A549 (cell line): Measurements from ENCODE around the gene LRIF1. TPM values are rescaled to one million over a fixed set of nuclear protein-coding genes. Genes with fewer than 3 reads are reported as not detected.

ENCODE experiments used
- ATAC-seq, 2 experiments: fragments of 200-7000 bp in 1 of 2; fragments of >200 bp in 1 of 2; cut with Nextera tagmentation in 1 of 2; cut with Tn5 transposase in 1 of 2; 3 replicates each; pipeline versions ENCODE4 v1.8.0 to v1.9.1; 2018 to 2020; ENCODE audit warnings: mild to moderate bottlenecking in 1 of 2, moderate library complexity in 1 of 2
- CTCF ChIA-PET: fragments of 300-600 bp; sonication (Branson Sonifier 250); formaldehyde crosslinking; extraction: SDS; loops from one replicate; lab custom pipeline; 2021; ENCODE audit warnings: antibody characterized with exemption, inconsistent platforms; lab: Yijun Ruan, JAX
- POLR2A ChIA-PET: fragments of 350-600 bp; formaldehyde crosslinking; extraction: SDS; loops from one replicate; lab custom pipeline; 2021; ENCODE audit warnings: antibody characterized with exemption, inconsistent platforms; lab: Yijun Ruan, JAX
- DNase-seq, 2 experiments: peaks; one replicate each; pipeline versions ENCODE4 v3.0.0 to v3.0.0-alpha.2; 2011 to 2016; ENCODE audit warnings: low read depth in 1 of 2, low spot score in 1 of 2
- FAIRE-seq: peaks from 2 replicates; lab custom pipeline; 2011; peaks lifted over from hg19 to GRCh38; lab: Jason Lieb, UNC
- H3K27ac ChIP-seq, 2 experiments: fragments of >200 bp; sonication (Bioruptor Twin); formaldehyde crosslinking; 3 replicates each; pipeline ENCODE4 v1.5.1; 2016 to 2017
- H3K4me1 ChIP-seq: fragments of >200 bp; sonication (Bioruptor Twin); formaldehyde crosslinking; 3 replicates; pipeline ENCODE4 v1.6.1; 2016
- H3K4me2 ChIP-seq: fragments of >200 bp; sonication (Bioruptor Twin); formaldehyde crosslinking; 3 replicates; pipeline ENCODE4 v1.6.1; 2016
- H3K4me3 ChIP-seq: fragments of >200 bp; sonication (Bioruptor Twin); formaldehyde crosslinking; 3 replicates; pipeline ENCODE4 v1.5.1; 2016
- H3K9me3 ChIP-seq: fragments of >200 bp; sonication (Bioruptor Twin); formaldehyde crosslinking; 3 replicates; pipeline ENCODE4 v1.6.1; 2016
- EHMT2 ChIP-seq: fragments of 200-600 bp; sonication (generic); IDR thresholded peaks from 2 replicates; pipeline ENCODE4 v1.6.1; 2016; ENCODE audit warnings: antibody characterized with exemption, low read depth, mild to moderate bottlenecking, moderate library complexity
- EP300 ChIP-seq, 2 experiments: fragments of >200 bp; sonication (Bioruptor Twin); formaldehyde crosslinking; IDR thresholded peaks; 2 replicates in 1 of 2; 3 replicates in 1 of 2; pipeline ENCODE4 v1.6.1; 2016 to 2017
- FOSB ChIP-seq: fragments of 250-450 bp; sonication (Bioruptor Pico); IDR thresholded peaks from 2 replicates; pipeline ENCODE4 v1.5.0; 2020; ENCODE audit warnings: mild to moderate bottlenecking, moderate library complexity
- FOSL2 ChIP-seq, 2 experiments: fragments of 450-650 bp in 1 of 2; fragments of >200 bp in 1 of 2; sonication (Bioruptor Twin) in 1 of 2; formaldehyde crosslinking; IDR thresholded peaks; 2 replicates each; pipeline versions ENCODE4 v1.5.0 to v1.6.1; 2016 to 2020; ENCODE audit warnings: mild to moderate bottlenecking in 1 of 2, moderate library complexity in 1 of 2
- HEYL ChIP-seq: fragments of 250-450 bp; sonication (Bioruptor Pico); IDR thresholded peaks from 2 replicates; pipeline ENCODE4 v1.8.0; 2021; ENCODE audit warnings: mild to moderate bottlenecking, moderate library complexity
- HOXB13 ChIP-seq: fragments of 250-450 bp; sonication (Bioruptor Pico); IDR thresholded peaks from 2 replicates; pipeline ENCODE4 v1.5.0; 2020; ENCODE audit warnings: low read depth, mild to moderate bottlenecking, moderate library complexity
- HOXB5 ChIP-seq: fragments of 250-450 bp; sonication (Bioruptor Pico); IDR thresholded peaks from 2 replicates; pipeline ENCODE4 v1.5.0; 2020; ENCODE audit warnings: mild to moderate bottlenecking, moderate library complexity
- JUN ChIP-seq, 2 experiments: fragments of >200 bp; sonication (Bioruptor Twin); formaldehyde crosslinking; IDR thresholded peaks; 2 replicates in 1 of 2; 3 replicates in 1 of 2; pipeline ENCODE4 v1.6.1; 2016 to 2017
- MAFK ChIP-seq: fragments of 450-650 bp; IDR thresholded peaks from 2 replicates; pipeline ENCODE4 v1.6.1; 2014; ENCODE audit not compliant: partially characterized antibody
- MAX ChIP-seq: IDR thresholded peaks from 2 replicates; pipeline ENCODE4 v1.6.1; 2012
- MAZ ChIP-seq: fragments of 150-350 bp; IDR thresholded peaks from 2 replicates; pipeline ENCODE4 v1.6.1; 2014; ENCODE audit warnings: antibody characterized with exemption, low read depth, low read length, borderline replicate concordance
- NPAS2 ChIP-seq: fragments of 250-450 bp; sonication (Bioruptor Pico); IDR thresholded peaks from 2 replicates; pipeline ENCODE4 v1.8.0; 2022; ENCODE audit warnings: mild to moderate bottlenecking, moderate library complexity, borderline replicate concordance
- NR3C1 ChIP-seq: fragments of >200 bp; sonication (Bioruptor Twin); formaldehyde crosslinking; IDR thresholded peaks from 3 replicates; pipeline ENCODE4 v1.6.1; 2017
- POLR2A ChIP-seq: IDR thresholded peaks from 2 replicates; pipeline ENCODE4 v1.6.1; 2012; ENCODE audit warnings: mild to moderate bottlenecking, low read length
- RAD21 ChIP-seq, 2 experiments: fragments of >200 bp in 1 of 2; sonication (Bioruptor Twin) in 1 of 2; formaldehyde crosslinking in 1 of 2; IDR thresholded peaks in 1 of 2; conservative IDR thresholded peaks in 1 of 2; 2 replicates in 1 of 2; 3 replicates in 1 of 2; pipeline ENCODE4 v1.6.1; 2012 to 2018; ENCODE audit warnings: inconsistent platforms in 1 of 2
- RCOR1 ChIP-seq: fragments of 150-350 bp; IDR thresholded peaks from 2 replicates; pipeline ENCODE4 v1.6.1; 2014; ENCODE audit warnings: antibody characterized with exemption, low read length, low read depth
- SREBF2 ChIP-seq: fragments of 450-650 bp; IDR thresholded peaks from 2 replicates; pipeline ENCODE4 v1.6.1; 2014; ENCODE audit warnings: mild to moderate bottlenecking, moderate library complexity
- WGBS: methylation state at CpG from one replicate; pipeline ENCODE4 v1.1.6; 2017; ENCODE audit errors: missing lambda C conversion rate; 5-methylcytosine and 5-hydroxymethylcytosine counted together
- polyA plus RNA-seq, 4 experiments: library from polyadenylated mRNA; depleted of rRNA in 3 of 4; stranded (reverse); fragments of >200 nt; fragmentation: RNase III in 1 of 4; extraction: RNeasy Plus Mini Kit Qiagen cat#74134 plus additional on column Dnase treatment in 1 of 4; gene quantifications; 2 replicates in 3 of 4; 3 replicates in 1 of 4; pipeline ENCODE4 v1.2.3, GENCODE V29; 2011 to 2017
- TF ChIP-seq, protein P1 (sequence below): fragments of 150-350 bp; IDR thresholded peaks from 2 replicates; pipeline ENCODE4 v1.6.1; 2014; ENCODE audit warnings: low read depth, mild to moderate bottlenecking, low read length
- TF ChIP-seq, protein P2 (sequence below): fragments of 250-450 bp; sonication (Bioruptor Pico); IDR thresholded peaks from 2 replicates; pipeline ENCODE4 v1.5.0; 2021; ENCODE audit warnings: mild to moderate bottlenecking, moderate library complexity, borderline replicate concordance

LRIF1 gene
- polyA plus RNA-seq, 2 of the 4 experiments (the other 2 are of a cell fraction), result 16.3 to 40.8 TPM

DNA sequence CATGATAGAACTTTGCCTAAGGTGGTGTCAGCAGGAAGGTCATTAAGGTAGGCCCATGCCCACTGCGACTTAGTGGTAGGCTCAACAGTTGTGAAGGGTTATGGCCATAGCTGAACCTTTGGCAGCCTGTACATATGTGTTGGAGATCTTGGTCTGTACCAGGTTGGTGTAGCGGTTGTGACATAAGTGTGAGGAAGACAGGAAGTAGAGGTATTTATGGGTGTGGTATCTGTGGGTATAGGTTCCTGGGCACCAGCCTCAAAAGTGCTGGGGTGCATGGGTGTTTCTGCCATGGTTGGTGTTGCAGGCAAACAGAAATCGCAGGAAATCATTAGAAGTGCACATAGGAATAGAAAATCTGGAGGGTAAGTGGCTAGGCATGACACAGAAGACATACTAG lies 18.6 kb upstream of the LRIF1 start:
- CTCF ChIA-PET, result no interaction called here
- TF ChIP-seq HOXB5 (no peak), NR3C1 (no peak), HEYL (CRISPR knock-in tag) (no peak), RCOR1 (no peak)
- H3K4me1 ChIP-seq, result no peaks in the 10 kb centered on the region
- H3K27ac ChIP-seq, result no peak overlapping the region
- POLR2A ChIA-PET, result no interaction called here
- ATAC-seq, result no peak
- WGBS, result 0% methylated on average over 3 of the region's 3 CpGs
- FAIRE-seq, result no peak
- H3K4me2 ChIP-seq, result no peak overlapping the region
- no peak overlapping the region for H3K4me3 ChIP-seq
- no peaks in the 10 kb centered on the region for H3K9me3 ChIP-seq
- DNase-seq, result no peak

GRCh38 chr1:110979154-110979553 lies 15.4 kb upstream of the LRIF1 start:
- Histone ChIP-seq H3K4me1 (no peaks in the 10 kb centered on the region), H3K4me3 (no peak overlapping the region), H3K9me3 (no peaks in the 10 kb centered on the region), H3K27ac (no peak overlapping the region), H3K4me2 (no peak overlapping the region)
- no peak for TF ChIP-seq JUN (IDR thresholded peaks at IDR 0.05)
- TF ChIP-seq, protein P1, sequence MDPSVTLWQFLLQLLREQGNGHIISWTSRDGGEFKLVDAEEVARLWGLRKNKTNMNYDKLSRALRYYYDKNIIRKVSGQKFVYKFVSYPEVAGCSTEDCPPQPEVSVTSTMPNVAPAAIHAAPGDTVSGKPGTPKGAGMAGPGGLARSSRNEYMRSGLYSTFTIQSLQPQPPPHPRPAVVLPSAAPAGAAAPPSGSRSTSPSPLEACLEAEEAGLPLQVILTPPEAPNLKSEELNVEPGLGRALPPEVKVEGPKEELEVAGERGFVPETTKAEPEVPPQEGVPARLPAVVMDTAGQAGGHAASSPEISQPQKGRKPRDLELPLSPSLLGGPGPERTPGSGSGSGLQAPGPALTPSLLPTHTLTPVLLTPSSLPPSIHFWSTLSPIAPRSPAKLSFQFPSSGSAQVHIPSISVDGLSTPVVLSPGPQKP, result no peak
- no peak for TF ChIP-seq SREBF2
- TF ChIP-seq MAZ, result no peak
- no peak for TF ChIP-seq HOXB13 (CRISPR knock-in tag)
- no peak for TF ChIP-seq EP300 (IDR thresholded peaks at IDR 0.05)
- TF ChIP-seq MAFK, result no peak
- TF ChIP-seq, protein P2, sequence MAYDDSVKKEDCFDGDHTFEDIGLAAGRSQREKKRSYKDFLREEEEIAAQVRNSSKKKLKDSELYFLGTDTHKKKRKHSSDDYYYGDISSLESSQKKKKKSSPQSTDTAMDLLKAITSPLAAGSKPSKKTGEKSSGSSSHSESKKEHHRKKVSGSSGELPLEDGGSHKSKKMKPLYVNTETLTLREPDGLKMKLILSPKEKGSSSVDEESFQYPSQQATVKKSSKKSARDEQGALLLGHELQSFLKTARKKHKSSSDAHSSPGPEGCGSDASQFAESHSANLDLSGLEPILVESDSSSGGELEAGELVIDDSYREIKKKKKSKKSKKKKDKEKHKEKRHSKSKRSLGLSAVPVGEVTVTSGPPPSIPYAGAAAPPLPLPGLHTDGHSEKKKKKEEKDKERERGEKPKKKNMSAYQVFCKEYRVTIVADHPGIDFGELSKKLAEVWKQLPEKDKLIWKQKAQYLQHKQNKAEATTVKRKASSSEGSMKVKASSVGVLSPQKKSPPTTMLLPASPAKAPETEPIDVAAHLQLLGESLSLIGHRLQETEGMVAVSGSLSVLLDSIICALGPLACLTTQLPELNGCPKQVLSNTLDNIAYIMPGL, result no peak
- no peak for TF ChIP-seq MAX
- ATAC-seq, result no peak
- no peak for DNase-seq
- POLR2A ChIA-PET, result no interaction called here
- CTCF ChIA-PET, result interaction anchor here (1.5 kb wide), 1 partner anchor 51 kb away, joined by 3 read pairs; no protein-coding TSS in a partner anchor
- FAIRE-seq, result no peak
- WGBS, result 47% methylated on average over 2 of the region's 2 CpGs

DNA sequence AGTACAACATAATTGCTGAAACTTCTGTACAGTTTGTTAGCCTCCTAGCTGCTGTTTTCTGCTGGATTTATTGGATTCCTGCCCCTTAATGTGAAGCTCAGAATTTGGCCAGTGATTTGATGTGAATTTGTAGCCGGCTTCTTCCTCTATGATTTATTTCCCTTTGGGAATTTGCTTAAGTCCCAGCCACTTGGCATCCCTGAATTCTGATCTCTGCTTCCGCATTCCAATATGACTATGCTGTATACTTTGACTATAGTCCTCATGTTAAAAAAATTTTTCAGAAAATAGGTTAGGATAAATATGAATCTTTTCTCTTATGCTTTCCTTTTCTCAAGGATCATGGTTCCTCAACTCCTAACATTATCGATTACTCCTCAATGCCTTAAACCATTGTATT lies 12.4 kb upstream of the LRIF1 start:
- CTCF ChIA-PET, result no interaction called here
- DNase-seq, result no peak
- no peak overlapping the region for H3K27ac ChIP-seq
- H3K9me3 ChIP-seq, result no peaks in the 10 kb centered on the region
- no peak for ATAC-seq
- no peak overlapping the region for H3K4me2 ChIP-seq
- WGBS, result 34% methylated on average over 3 of the region's 3 CpGs
- no peaks in the 10 kb centered on the region for H3K4me1 ChIP-seq
- no peak overlapping the region for H3K4me3 ChIP-seq
- FAIRE-seq, result no peak
- no peak for TF ChIP-seq FOSL2 (IDR thresholded peaks at IDR 0.05)
- no peak for TF ChIP-seq FOSL2 (CRISPR knock-in tag; IDR thresholded peaks at IDR 0.05)
- no peak for TF ChIP-seq NR3C1
- TF ChIP-seq RAD21 (conservative IDR thresholded peaks at IDR 0.05 in 1 of 2, IDR thresholded peaks at IDR 0.05 in 1 of 2), result no peak
- TF ChIP-seq, protein P2, result no peak
- no peak for TF ChIP-seq EHMT2
- TF ChIP-seq POLR2A, result no peak
- no peak for TF ChIP-seq NPAS2
- TF ChIP-seq HOXB5, result no peak
- TF ChIP-seq FOSB (CRISPR knock-in tag), result no peak
- POLR2A ChIA-PET, result no interaction called here
